T-helper 1 cell (primary cell): ENCODE measurements around the gene QDPR.
"Not testable (repeated sequence)": the region's sequence is repeated elsewhere in the genome, so short reads cannot be mapped to it uniquely, and the experiment has no call there.

Source experiments
- DNase-seq, 5 donors: peaks; one replicate each; pipeline ENCODE4 v3.0.0-alpha.2; 2012 to 2020
- total RNA-seq, 4 donors: gene quantifications; one replicate each; lab custom pipeline; 2026; lab: John Stamatoyannopoulos, UW

QDPR gene
- 4.6 to 9.9 (median 6.5) reads per million in 4 donors for total RNA-seq

DNA sequence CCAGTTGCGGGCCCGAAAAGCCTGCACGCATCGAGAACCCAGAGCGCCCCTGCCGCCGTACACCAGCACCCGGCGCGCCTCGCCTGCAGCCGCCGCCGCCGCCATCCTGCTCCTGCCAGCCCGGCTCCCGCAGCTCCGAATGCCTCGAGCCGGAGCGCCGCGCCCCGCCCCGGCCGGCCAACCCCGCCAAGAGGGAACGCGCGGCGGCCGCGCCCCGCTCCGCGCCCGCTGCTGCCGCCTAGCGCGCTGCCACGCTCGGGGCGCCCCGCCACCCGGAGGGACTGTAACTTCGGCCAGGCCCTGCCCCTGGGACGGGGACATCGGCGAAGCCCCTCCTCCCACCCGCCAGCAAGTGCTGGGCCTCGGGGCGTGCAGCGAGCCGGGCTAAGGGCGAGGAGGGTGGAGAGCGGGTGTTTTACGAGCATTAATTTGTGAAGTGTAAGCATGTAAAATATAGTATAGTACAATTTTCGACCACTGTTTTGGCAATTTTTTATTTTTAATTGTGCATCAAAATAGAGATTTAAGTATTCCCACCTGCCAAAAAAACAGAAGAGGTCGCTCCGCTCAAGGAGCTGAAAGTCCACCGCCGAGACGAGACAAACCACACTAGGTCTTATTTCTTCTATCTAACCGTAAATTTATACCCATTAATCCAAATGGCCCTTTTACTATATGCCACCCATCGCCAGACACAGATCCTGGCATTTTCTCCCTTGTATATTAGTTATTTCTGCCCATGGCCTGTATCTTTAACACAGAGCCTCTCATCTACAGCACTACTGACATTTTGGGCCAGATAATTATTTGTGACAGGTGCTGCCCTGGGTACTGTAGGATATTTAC is at the start of gene QDPR:
TSS of gene QDPR (minus strand) at position 141 of the 846 bp plus-strand sequence. CDS start at position 105, 36 bp downstream.
- DNase-seq = peak; percentile 40 to 76 (median 51)

DNA sequence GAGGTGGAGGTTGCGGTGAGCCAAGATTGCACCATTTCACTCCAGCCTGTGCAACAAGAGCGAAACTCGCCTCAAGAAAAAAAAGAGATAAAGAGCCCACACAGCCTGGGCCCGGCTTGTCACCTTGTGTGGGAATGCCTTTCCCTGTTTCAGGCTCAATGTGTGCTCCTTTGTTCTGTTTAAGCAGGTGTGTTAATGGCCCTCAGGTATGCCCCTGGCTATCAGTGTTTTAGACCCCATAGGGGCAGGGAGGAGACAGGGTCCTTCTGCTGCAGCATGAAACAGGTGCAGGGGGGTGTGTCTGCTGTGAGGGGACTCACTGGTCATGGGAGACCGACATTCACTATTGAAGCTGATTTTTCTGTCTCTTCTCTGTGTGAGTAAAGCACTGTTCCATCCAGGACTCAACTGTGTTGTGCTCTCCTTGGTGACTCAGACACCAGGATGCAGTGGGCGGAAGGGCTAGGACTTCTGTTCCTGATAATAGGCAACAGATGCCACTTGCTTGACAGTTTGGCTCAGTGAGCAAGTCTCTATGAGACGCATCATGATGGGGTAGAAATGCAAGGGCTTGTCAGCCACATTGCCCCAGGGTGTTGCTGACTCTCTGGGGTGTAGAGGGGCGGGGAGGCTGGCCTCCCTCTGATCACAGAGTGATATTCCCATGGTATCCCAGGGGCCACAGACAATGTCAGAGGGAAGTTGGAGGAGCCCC is 49.5 kb upstream of the QDPR start:
- no peak for DNase-seq

- no peak for DNase-seq
Observed at GRCh38 chr4:17560065-17560673, 48.3 kb upstream of the QDPR start.

DNA sequence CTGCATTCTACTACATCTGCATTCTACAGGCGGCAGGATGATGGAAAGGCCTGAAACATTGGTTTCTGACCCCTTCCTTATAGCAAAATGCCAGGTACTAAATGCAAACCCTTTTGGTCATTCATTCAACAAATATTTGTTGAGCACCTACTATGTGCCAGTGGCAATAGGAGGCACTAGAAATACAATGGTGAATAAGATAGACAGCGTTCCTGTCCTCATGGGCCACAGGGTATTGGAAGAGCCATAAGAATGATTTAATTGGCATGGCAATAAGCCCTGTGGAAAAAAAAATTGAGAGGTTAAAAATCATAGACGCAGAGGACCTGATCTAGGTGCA is 47.8 kb upstream of the QDPR start:
- DNase-seq = no peak

DNA sequence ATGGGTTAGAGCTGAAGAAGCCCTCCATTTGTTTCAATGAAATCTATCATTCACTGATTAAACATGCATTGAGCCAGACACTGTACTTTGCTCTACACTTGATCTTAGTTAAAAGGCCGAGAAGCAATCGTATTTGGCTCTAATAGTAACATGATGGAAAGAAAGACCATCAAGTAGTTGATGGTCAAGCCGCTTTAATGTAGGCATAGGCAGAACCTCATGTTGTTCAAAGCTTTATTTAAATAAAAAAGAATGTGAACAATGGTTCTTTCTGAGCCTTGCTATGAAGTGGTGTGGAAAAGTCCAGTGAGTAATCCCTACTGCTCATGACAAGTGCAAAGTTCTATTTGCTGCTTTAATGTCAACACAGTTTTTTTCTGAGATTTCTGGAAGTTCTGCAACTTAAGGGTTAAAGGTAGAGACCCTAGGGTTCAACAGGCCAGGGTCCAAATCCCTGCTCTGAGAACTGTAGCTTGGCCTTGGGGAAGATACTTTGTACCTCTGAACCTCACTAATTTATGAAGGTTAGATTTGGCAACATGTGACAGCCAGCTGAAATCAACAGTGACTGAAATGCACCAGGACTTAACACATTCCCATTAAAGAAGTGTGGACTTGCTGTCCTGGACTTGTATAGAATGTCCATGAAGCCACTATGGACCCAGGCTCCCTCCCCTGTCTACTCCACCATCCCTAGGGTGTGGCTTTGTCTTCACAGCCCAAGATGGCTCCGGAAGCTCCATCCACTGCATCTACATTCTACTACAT is 47.2 kb upstream of the QDPR start:
- DNase-seq = no peak

- DNase-seq = no peak
Observed at GRCh38 chr4:17557880-17558279, 46.0 kb upstream of the QDPR start.

DNA sequence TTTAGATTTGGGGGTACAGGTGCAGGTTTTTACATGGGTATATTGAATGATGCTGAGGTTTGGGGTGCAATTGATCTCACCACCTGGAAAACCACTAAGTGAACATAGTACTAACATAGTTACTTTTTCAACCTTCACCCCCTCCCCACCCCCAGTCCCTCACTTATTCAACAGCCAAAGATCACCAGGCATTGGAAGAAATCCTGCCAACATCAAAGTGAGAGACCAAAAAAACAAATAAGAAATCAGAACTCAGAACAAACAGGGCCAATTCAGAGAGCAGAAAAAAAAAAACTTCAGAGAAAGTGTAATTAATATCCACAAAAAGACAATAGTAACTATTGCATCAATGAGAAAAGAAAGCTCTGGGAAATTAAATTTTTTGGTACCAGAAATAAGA is 44.6 kb upstream of the QDPR start:
- DNase-seq = no peak

DNA sequence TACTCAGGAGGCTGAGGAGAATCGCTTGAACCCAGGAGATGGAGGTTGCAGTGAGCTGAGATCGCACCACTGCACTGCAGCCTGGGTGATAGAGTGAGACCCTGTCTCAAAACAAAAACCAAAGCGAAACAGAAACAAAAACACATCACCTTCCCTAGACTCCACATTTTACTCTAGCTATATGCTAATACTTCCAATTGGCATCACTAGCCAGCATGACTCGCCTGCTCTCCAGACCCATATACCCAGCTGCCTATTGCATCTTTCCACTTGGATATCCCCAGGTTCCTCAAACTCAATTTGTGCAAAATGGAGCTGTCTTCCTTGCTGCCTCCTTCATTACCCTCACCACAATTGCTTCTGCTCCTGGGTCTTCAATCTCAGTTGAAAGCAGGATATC is 42.7 kb upstream of the QDPR start:
- DNase-seq = no peak

DNA sequence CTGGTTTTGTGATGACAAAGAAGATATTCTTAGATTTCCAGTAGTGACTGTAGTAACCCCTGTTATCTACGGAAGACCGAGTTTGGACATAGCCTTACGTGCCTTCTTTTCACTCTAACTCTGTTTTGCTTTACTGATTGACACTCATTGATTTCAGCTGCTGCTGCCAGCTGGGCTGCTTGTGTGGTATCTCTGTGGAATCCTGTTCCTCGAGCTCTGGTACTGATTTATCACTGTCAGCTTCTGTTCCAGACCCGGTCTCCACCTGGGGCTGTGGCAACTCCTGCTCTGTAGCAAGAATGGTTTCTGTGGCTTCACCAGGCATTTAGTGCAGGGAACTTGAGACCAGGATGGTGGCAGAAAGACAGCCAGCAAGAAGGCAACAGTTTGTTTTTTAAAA is 40.5 kb upstream of the QDPR start:
- DNase-seq = no peak

DNA sequence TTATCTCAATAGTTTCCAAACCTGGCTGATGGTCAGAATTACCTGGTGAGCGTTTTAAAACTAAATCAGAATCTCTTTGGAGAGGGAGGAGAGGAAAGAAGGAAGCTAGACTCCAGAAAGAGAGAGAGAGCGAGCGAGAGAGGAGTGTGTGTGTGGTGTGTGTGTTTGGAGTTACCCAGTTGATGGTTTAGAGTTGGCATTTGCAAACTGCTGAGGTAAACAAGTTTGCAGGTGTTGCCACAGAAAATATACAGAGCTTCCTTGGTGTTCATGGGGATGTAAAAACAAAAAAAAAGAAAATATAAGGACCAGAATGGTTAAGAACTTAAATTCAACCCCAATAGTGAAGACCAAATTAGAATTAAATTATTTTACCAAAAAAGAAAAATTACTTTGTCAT is 38.7 kb upstream of the QDPR start:
- no peak for DNase-seq

DNA sequence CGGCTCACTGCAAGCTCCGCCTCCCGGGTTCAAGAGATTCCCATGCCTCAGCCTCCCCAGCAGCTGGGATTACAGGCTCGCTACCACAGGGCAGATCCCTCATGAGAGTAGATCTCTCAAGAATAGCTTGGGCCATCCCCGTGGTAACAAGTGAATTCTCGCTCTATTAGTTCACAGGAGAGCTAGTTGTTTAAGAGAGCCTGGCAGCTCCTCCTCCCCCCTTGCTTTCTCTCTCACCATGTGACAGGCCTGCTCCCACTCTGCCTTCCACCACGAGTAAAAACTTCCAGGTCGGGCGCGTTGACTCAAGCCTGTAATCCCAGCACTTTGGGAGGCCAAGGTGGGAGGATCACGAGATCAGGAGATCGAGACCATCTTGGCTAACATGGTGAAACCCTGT is 34.8 kb upstream of the QDPR start:
- DNase-seq = no peak

- no peak for DNase-seq
Observed at GRCh38 chr4:17546222-17546621, 34.3 kb upstream of the QDPR start.

- DNase-seq = no peak
Observed at GRCh38 chr4:17545374-17546140, 33.7 kb upstream of the QDPR start.

DNA sequence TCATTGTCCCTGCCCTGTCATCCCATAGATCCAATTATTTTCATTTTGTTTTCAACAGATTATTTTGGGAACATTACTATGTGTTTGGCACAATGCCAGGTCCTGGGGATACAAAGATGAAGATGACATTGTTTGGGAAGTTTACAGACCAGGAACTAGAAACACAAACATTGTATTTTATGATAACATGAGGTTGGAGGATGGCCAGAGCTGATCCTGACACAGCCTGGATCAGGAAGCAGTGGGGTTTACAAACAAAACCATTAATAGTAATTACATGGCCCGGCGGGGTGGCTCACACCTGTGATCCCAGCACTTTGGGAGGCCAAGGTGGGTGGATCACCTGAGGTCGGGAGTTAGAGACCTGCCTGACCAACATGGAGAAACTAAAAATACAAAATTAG is 32.9 kb upstream of the QDPR start:
- DNase-seq = no peak

- no peak for DNase-seq
Observed at GRCh38 chr4:17544205-17544604, 32.3 kb upstream of the QDPR start.

- not testable (repeated sequence) for DNase-seq
Observed at GRCh38 chr4:17537060-17537459, 25.2 kb upstream of the QDPR start.

GRCh38 chr4:17535906-17536305 is 24.0 kb upstream of the QDPR start:
- no peak for DNase-seq

DNA sequence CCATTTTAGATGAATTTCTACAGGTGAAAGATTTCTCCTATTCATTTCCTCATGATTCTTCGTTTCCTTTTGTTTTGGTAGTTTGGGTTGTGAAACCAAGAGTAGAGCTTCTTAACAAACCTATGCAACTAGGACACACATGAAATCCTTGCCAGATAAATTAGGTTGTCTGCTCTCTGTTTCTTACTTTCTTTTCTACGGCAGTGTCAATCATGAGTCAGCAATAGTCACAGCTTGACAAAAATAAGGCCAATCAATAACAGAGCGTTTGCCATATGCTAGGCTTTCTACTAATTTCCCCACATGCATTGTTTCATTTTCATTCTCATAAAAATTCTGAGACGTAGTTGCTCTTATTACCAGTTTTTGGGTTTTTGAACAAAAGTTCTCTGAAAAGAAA is 23.4 kb upstream of the QDPR start:
- DNase-seq = no peak

DNA sequence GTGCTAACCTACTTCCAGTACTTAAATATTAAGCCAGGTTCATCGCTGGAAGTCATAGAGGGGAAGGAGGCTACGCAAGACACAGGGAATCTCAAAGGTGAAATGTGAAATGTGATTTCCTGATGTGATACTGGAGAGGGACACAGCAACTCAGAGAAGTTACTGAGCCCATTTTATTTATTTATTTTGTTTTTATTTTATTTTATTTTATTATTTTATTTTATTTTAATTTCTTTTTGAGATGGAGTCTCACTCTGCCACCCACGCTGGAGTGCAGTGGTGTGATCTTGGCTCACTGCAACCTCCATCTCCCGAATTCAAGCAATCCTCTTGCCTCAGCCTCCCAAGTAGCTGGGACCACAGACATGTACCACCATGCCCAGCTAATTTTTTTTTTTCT is 22.8 kb upstream of the QDPR start:
- no peak for DNase-seq

- no peak for DNase-seq
Observed at GRCh38 chr4:17531538-17532285, 19.8 kb upstream of the QDPR start.

DNA sequence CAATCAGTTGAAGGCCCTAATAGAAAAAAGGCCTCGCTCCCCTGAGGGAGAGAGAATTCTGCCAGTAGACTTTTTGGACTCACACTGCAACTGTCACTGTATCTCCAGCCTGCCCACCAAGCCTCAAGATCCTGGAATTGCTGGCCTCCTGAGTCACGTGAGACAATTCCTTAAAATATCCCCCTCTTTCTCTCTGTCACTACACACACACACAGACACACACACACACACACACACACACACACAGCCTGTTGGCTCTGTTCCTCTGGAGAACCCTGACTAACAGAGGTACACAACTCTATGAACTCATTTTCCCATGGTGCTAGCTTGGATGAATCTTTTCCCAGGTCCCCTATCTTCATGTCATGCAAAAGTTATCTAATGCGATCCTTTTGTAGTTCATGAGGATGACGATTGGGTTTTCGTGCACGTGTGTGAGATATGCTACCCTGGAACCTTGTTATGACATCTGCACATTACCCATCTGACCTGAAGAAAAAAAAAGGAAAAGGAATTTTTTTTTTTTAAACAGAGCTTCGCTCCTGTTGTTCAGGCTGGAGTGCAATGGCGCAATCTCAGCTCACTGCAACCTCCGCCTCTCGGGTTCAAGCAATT is 16.8 kb upstream of the QDPR start:
- no peak for DNase-seq
